ENCODE measurements around the gene KIF16B.

DNA sequence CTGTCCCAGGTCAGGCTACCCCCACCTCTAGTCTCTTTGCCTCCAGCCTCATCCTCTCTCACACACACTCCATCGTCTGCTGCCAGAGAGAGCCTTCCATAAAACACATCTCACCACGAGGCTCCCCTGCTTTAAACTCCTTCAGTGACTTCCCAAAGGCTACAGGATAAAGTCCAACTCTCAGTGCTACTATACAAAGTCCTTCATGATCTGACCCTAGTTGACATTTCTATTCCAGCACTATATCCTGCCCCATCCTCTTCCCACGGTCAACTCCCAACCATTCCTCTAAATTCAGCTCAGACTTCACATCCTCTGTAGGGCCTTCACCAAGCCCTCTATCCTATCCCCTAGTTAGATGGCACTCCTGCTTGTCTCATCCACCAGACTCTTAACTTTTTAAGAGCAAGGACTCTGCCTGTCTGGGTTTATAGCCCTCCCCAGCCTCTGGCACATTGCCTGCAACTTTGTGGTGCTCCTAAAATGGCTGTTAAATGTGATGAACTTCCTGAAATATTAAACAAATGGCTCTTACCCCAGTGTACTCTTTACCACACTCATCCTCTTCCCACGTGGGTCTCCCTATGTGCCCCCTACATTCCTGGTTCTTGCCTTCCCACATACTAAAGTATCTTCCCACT is 36.1 kb downstream of the KIF16B start:
- TF ChIP-seq, protein P1, sequence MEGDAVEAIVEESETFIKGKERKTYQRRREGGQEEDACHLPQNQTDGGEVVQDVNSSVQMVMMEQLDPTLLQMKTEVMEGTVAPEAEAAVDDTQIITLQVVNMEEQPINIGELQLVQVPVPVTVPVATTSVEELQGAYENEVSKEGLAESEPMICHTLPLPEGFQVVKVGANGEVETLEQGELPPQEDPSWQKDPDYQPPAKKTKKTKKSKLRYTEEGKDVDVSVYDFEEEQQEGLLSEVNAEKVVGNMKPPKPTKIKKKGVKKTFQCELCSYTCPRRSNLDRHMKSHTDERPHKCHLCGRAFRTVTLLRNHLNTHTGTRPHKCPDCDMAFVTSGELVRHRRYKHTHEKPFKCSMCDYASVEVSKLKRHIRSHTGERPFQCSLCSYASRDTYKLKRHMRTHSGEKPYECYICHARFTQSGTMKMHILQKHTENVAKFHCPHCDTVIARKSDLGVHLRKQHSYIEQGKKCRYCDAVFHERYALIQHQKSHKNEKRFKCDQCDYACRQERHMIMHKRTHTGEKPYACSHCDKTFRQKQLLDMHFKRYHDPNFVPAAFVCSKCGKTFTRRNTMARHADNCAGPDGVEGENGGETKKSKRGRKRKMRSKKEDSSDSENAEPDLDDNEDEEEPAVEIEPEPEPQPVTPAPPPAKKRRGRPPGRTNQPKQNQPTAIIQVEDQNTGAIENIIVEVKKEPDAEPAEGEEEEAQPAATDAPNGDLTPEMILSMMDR (IDR thresholded peaks at IDR 0.05), result no peak
- no peak for TF ChIP-seq POLR2A (IDR thresholded peaks at IDR 0.05)

Measured in sigmoid colon (tissue), 3 donors.